GM12878 (cell line): ENCODE results near the gene SCYGR1. TPM values are rescaled to one million over a fixed set of nuclear protein-coding genes. Genes with fewer than 3 reads are reported as not detected.

Source experiments
- BACH1 ChIP-seq: fragments of 450-650 bp; IDR thresholded peaks from 2 replicates; pipeline ENCODE4 v1.6.1; 2017; ENCODE audit warnings: mild to moderate bottlenecking, borderline replicate concordance
- BCL11A ChIP-seq: IDR thresholded peaks from 2 replicates; pipeline ENCODE4 v1.6.1; 2011; ENCODE audit warnings: low read depth, low read length
- BHLHE40 ChIP-seq, 2 experiments: fragments of 450-650 bp in 1 of 2; IDR thresholded peaks; 2 replicates each; pipeline ENCODE4 v1.6.1; 2011 to 2017; ENCODE audit warnings: low read depth in 2 of 2, borderline replicate concordance in 1 of 2, improper control_type of control experiment in 1 of 2, low read length in 1 of 2, mild to moderate bottlenecking in 1 of 2
- EZH2 ChIP-seq: IDR thresholded peaks from 2 replicates; pipeline ENCODE4 v1.6.1; 2012; ENCODE audit warnings: low read depth, mild to moderate bottlenecking, control low read depth, inconsistent platforms, low read length, borderline replicate concordance; ENCODE audit not compliant: control insufficient read depth
- FOS ChIP-seq: IDR thresholded peaks from 3 replicates; pipeline ENCODE4 v1.6.1; 2011; ENCODE audit warnings: borderline replicate concordance; ENCODE audit not compliant: insufficient read length; ENCODE audit errors: extremely low read depth
- KLF5 ChIP-seq: fragments of 450-650 bp; IDR thresholded peaks from 2 replicates; pipeline ENCODE4 v1.6.1; 2014; ENCODE audit warnings: mild to moderate bottlenecking; ENCODE audit not compliant: partially characterized antibody
- MTA3 ChIP-seq: IDR thresholded peaks from 2 replicates; pipeline ENCODE4 v1.6.1; 2012; ENCODE audit warnings: low read length, inconsistent platforms, borderline replicate concordance
- NFYB ChIP-seq: IDR thresholded peaks from 2 replicates; pipeline ENCODE4 v1.6.1; 2011; ENCODE audit warnings: low read depth, mild to moderate bottlenecking, low read length, improper control_type of control experiment, moderate library complexity; ENCODE audit not compliant: insufficient read depth
- RBBP5 ChIP-seq: fragments of 200-600 bp; sonication (generic); conservative IDR thresholded peaks from 2 replicates; pipeline ENCODE4 v1.6.1; 2016
- RUNX3 ChIP-seq: IDR thresholded peaks from 2 replicates; pipeline ENCODE4 v1.6.1; 2012; ENCODE audit warnings: low read length, inconsistent platforms
- TAF1 ChIP-seq: IDR thresholded peaks from 2 replicates; pipeline ENCODE4 v1.6.1; 2011; ENCODE audit warnings: mild to moderate bottlenecking, low read depth, low read length, borderline replicate concordance
- TCF7 ChIP-seq: IDR thresholded peaks from 2 replicates; pipeline ENCODE4 v1.6.1; 2014; ENCODE audit warnings: antibody characterized with exemption, borderline replicate concordance
- ZBED1 ChIP-seq: IDR thresholded peaks from 2 replicates; pipeline ENCODE4 v1.6.1; 2016; ENCODE audit warnings: borderline replicate concordance
- ZNF207 ChIP-seq: fragments of 450-650 bp; IDR thresholded peaks from 2 replicates; pipeline ENCODE4 v1.6.1; 2014; ENCODE audit warnings: antibody characterized with exemption, mild to moderate bottlenecking, borderline replicate concordance
- ZNF384 ChIP-seq: IDR thresholded peaks from 2 replicates; pipeline ENCODE4 v1.6.1; 2012; ENCODE audit warnings: low read depth, mild to moderate bottlenecking, low read length, improper control_type of control experiment, borderline replicate concordance
- polyA plus RNA-seq, 11 experiments: library from polyadenylated mRNA; depleted of rRNA in 4 of 11; unstranded in 6 of 11; stranded (reverse) in 5 of 11; fragments of >200 nt; fragmentation: Nextera tagmentation in 4 of 11; fragmentation: Illumina TruSeq in 1 of 11; extraction: Ambion mirVana in 4 of 11; extraction: Trizol in 1 of 11; gene quantifications; 1 replicate in 1 of 11; 2 replicates in 10 of 11; pipeline versions ENCODE4 v1.2.1 to v1.2.3, GENCODE V29; 2011 to 2016; ENCODE audit warnings: inconsistent platforms in 2 of 11, missing spikeins in 2 of 11, low read depth in 1 of 11
- total RNA-seq, 4 experiments: library from RNA; depleted of rRNA in 3 of 4; stranded (reverse); fragments of >200 nt in 3 of 4; fragmentation: Illumina TruSeq in 1 of 4; extraction: Trizol in 1 of 4; gene quantifications; 2 replicates each; pipeline versions ENCODE4 v1.2.1 to v1.2.3, GENCODE V29; 2013 to 2021
- TF ChIP-seq, protein P1 (sequence below): fragments of 450-650 bp; IDR thresholded peaks from 2 replicates; pipeline ENCODE4 v1.6.1; 2017; ENCODE audit warnings: mild to moderate bottlenecking, moderate library complexity
- TF ChIP-seq, protein P2 (sequence below): fragments of 450-650 bp; IDR thresholded peaks from 2 replicates; pipeline ENCODE4 v1.6.1; 2017; ENCODE audit warnings: antibody characterized with exemption, mild to moderate bottlenecking, moderate library complexity
- TF ChIP-seq, protein P3 (sequence below): fragments of 450-650 bp; IDR thresholded peaks from 2 replicates; pipeline ENCODE4 v1.6.1; 2018; ENCODE audit warnings: borderline replicate concordance, mild to moderate bottlenecking; ENCODE audit not compliant: partially characterized antibody

Gene SCYGR1
- total and polyA plus RNA-seq, 10 of the 15 experiments (the other 5 are each of a cell fraction or from before 2014, with no cell fraction given) = not detected

DNA sequence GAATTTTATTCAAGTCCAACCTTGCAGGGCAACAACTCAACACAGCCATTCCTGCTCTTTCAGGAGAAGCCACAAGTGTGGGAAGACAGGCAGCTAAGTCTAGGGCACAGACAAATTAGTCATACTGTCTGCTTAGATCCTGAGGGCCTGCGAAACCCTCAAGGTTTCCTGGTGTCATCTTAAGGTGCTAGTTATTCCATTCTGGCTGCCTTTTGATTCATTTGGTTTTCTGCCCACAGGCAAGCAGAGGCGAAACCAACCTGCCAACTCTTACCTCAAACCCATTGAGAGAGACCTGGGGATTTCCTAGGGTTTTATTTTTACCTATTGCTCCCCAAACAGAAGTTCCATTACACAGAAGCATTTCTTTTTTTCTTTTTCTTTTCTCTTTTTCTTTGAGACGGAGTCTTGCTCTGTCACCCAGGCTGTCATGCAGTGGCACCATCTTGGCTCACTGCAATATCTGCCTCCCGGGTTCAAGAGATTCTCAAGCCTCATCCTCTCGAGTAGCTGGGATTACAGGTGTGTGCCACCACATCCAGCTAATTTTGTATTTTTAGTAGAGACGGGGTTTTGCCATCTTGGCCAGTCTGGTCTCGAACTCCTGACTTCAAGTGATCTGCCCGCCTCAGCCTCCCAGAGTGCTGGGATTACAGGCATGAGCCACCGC, 23.7 kb upstream of the SCYGR1 start (continued):
- TF ChIP-seq TCF7 (peak; percentile 50), RUNX3 (peak; percentile 97), EZH2 (no peak), TAF1 (no peak), BHLHE40 (IDR thresholded peaks at IDR 0.05; ENCODE audit: borderline replicate concordance in 1 of 2, low read depth in 2 of 2, low read length in 1 of 2) (peak; percentile 62 to 73), KLF5 (no peak), BACH1 (peak; percentile 30; the same call in 1 of the 2 replicates), RBBP5 (no peak), MTA3 (peak; percentile 86), NFYB (no peak), ZNF207 (no peak), FOS (no peak), BCL11A (peak; percentile 86), ZBED1 (peak; percentile 87), ZNF384 (no peak; the same call in 1 of the 2 replicates)
- TF ChIP-seq, protein P1, sequence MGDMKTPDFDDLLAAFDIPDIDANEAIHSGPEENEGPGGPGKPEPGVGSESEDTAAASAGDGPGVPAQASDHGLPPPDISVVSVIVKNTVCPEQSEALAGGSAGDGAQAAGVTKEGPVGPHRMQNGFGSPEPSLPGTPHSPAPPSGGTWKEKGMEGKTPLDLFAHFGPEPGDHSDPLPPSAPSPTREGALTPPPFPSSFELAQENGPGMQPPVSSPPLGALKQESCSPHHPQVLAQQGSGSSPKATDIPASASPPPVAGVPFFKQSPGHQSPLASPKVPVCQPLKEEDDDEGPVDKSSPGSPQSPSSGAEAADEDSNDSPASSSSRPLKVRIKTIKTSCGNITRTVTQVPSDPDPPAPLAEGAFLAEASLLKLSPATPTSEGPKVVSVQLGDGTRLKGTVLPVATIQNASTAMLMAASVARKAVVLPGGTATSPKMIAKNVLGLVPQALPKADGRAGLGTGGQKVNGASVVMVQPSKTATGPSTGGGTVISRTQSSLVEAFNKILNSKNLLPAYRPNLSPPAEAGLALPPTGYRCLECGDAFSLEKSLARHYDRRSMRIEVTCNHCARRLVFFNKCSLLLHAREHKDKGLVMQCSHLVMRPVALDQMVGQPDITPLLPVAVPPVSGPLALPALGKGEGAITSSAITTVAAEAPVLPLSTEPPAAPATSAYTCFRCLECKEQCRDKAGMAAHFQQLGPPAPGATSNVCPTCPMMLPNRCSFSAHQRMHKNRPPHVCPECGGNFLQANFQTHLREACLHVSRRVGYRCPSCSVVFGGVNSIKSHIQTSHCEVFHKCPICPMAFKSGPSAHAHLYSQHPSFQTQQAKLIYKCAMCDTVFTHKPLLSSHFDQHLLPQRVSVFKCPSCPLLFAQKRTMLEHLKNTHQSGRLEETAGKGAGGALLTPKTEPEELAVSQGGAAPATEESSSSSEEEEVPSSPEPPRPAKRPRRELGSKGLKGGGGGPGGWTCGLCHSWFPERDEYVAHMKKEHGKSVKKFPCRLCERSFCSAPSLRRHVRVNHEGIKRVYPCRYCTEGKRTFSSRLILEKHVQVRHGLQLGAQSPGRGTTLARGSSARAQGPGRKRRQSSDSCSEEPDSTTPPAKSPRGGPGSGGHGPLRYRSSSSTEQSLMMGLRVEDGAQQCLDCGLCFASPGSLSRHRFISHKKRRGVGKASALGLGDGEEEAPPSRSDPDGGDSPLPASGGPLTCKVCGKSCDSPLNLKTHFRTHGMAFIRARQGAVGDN = peak; percentile 83
- TF ChIP-seq, protein P2, sequence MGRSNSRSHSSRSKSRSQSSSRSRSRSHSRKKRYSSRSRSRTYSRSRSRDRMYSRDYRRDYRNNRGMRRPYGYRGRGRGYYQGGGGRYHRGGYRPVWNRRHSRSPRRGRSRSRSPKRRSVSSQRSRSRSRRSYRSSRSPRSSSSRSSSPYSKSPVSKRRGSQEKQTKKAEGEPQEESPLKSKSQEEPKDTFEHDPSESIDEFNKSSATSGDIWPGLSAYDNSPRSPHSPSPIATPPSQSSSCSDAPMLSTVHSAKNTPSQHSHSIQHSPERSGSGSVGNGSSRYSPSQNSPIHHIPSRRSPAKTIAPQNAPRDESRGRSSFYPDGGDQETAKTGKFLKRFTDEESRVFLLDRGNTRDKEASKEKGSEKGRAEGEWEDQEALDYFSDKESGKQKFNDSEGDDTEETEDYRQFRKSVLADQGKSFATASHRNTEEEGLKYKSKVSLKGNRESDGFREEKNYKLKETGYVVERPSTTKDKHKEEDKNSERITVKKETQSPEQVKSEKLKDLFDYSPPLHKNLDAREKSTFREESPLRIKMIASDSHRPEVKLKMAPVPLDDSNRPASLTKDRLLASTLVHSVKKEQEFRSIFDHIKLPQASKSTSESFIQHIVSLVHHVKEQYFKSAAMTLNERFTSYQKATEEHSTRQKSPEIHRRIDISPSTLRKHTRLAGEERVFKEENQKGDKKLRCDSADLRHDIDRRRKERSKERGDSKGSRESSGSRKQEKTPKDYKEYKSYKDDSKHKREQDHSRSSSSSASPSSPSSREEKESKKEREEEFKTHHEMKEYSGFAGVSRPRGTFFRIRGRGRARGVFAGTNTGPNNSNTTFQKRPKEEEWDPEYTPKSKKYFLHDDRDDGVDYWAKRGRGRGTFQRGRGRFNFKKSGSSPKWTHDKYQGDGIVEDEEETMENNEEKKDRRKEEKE = no peak
- TF ChIP-seq, protein P3, sequence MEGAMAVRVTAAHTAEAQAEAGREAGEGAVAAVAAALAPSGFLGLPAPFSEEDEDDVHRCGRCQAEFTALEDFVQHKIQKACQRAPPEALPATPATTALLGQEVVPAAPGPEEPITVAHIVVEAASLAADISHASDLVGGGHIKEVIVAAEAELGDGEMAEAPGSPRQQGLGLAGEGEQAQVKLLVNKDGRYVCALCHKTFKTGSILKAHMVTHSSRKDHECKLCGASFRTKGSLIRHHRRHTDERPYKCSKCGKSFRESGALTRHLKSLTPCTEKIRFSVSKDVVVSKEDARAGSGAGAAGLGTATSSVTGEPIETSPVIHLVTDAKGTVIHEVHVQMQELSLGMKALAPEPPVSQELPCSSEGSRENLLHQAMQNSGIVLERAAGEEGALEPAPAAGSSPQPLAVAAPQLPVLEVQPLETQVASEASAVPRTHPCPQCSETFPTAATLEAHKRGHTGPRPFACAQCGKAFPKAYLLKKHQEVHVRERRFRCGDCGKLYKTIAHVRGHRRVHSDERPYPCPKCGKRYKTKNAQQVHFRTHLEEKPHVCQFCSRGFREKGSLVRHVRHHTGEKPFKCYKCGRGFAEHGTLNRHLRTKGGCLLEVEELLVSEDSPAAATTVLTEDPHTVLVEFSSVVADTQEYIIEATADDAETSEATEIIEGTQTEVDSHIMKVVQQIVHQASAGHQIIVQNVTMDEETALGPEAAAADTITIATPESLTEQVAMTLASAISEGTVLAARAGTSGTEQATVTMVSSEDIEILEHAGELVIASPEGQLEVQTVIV = no peak
